CD4-positive, alpha-beta memory T cell (primary cell): ENCODE measurements around the gene PARD3B. TPM values are rescaled to one million over a fixed set of nuclear protein-coding genes. Genes with fewer than 3 reads are reported as not detected.

ENCODE experiments used
- CTCF ChIA-PET: fragments of 350-600 bp; sonication (Branson Sonifier 250); formaldehyde crosslinking; loops from one replicate; lab custom pipeline; 2021; ENCODE audit warnings: inconsistent platforms; ENCODE audit not compliant: partially characterized antibody; lab: Charles Lee
- POLR2A ChIA-PET: fragments of 350-600 bp; sonication (Branson Sonifier 250); formaldehyde crosslinking; loops from one replicate; lab custom pipeline; 2021; ENCODE audit not compliant: partially characterized antibody; lab: Charles Lee
- DNase-seq, 5 donors: peaks; one replicate each; pipeline versions ENCODE4 v3.0.0 to v3.0.0-alpha.2; 2020 to 2022; ENCODE audit warnings: mixed read lengths in 1 of 5
- H3K27ac ChIP-seq: one replicate; pipeline ENCODE4 v1.7.0; 2013; ENCODE audit warnings: low read depth, low read length
- H3K27me3 ChIP-seq: 2 replicates; pipeline ENCODE4 v1.7.0; 2013; ENCODE audit warnings: mild to moderate bottlenecking, low read length, moderate library complexity; ENCODE audit not compliant: insufficient read depth
- H3K36me3 ChIP-seq: 2 replicates; pipeline ENCODE4 v1.7.0; 2013; ENCODE audit warnings: mild to moderate bottlenecking, low read length, moderate library complexity; ENCODE audit not compliant: insufficient read depth
- H3K4me1 ChIP-seq: 2 replicates; pipeline ENCODE4 v1.7.0; 2013; ENCODE audit warnings: mild to moderate bottlenecking, low read length, moderate library complexity; ENCODE audit not compliant: insufficient read depth
- H3K4me3 ChIP-seq, 2 donors: one replicate each; pipeline ENCODE4 v1.7.0; 2013; ENCODE audit warnings: low read length in 2 of 2, mild to moderate bottlenecking in 1 of 2
- H3K9me3 ChIP-seq, 2 donors: one replicate each; pipeline ENCODE4 v1.7.0; 2013; ENCODE audit warnings: low read length in 2 of 2, control low read depth in 1 of 2; ENCODE audit not compliant: control insufficient read depth in 1 of 2
- H3K27ac Mint-ChIP-seq, 7 donors: one replicate each; pipeline ENCODE4 v1.8.0; 2020 to 2021; ENCODE audit warnings: mixed read lengths in 7 of 7, mild to moderate bottlenecking in 6 of 7, inconsistent platforms in 3 of 7, moderate library complexity in 3 of 7
- H3K27me3 Mint-ChIP-seq, 2 donors: one replicate each; pipeline ENCODE4 v1.8.0; 2020 to 2021; ENCODE audit warnings: mixed read lengths in 2 of 2
- H3K36me3 Mint-ChIP-seq, 2 donors: one replicate each; pipeline ENCODE4 v1.8.0; 2020 to 2021; ENCODE audit warnings: mixed read lengths in 2 of 2, inconsistent platforms in 1 of 2, mild to moderate bottlenecking in 1 of 2
- H3K4me1 Mint-ChIP-seq, 4 donors: one replicate each; pipeline ENCODE4 v1.8.0; 2020 to 2021; ENCODE audit warnings: mixed read lengths in 4 of 4, mild to moderate bottlenecking in 1 of 4
- H3K4me3 Mint-ChIP-seq, 8 donors: one replicate each; pipeline ENCODE4 v1.8.0; 2020 to 2021; ENCODE audit warnings: mixed read lengths in 8 of 8, mild to moderate bottlenecking in 7 of 8, moderate library complexity in 6 of 8, inconsistent platforms in 3 of 8
- H3K9me3 Mint-ChIP-seq, 8 donors: one replicate each; pipeline ENCODE4 v1.8.0; 2020 to 2021; ENCODE audit warnings: mixed read lengths in 8 of 8, mild to moderate bottlenecking in 5 of 8, inconsistent platforms in 3 of 8, moderate library complexity in 1 of 8
- intact Hi-C: fragments of 100-400 bp; cut with micrococcal nuclease; formaldehyde crosslinking; loops from one replicate; pipeline ENCODE4 v1.15.1; 2023
- polyA plus RNA-seq, 2 donors: library from polyadenylated mRNA; unstranded; fragments of 300-500 nt; fragmentation: Illumina TruSeq; gene quantifications; one replicate each; pipeline ENCODE4 v1.2.3, GENCODE V29; 2021
- total RNA-seq, 2 experiments: library from RNA; stranded (reverse); gene quantifications; one replicate each; pipeline ENCODE4 v1.2.3, GENCODE V29; 2021

The PARD3B gene
- total and polyA plus RNA-seq, 4 experiments from 2014 or later: 0.44 to 1.3 (median 1.2) TPM; not detected in 1

DNA sequence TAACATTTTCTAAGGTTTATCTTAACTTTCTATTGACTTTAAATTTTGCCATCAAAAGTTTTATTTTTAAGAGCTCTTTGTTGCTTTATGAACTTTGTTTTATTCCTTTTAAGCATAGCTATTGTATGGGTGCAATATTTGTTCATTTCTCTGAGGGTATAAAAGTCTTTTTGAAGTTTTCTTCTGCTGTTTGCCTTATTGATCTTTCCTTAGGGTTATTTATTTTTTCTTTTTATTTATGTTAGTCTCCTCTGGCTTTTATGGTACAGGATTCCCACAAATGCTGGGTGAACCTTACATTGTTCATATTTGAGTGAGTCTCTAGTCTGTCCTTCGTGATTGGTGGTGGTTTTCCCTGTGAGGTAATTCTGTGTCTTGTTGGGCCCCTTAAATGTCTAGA, 68.4 kb downstream of the PARD3B start:
- H3K9me3 Mint-ChIP-seq: peaks cover 0 to 3% (median 0%) of the 10 kb centered on the region in 8 donors
- H3K36me3 ChIP-seq: no peaks in the 10 kb centered on the region
- CTCF ChIA-PET: no interaction called here

DNA sequence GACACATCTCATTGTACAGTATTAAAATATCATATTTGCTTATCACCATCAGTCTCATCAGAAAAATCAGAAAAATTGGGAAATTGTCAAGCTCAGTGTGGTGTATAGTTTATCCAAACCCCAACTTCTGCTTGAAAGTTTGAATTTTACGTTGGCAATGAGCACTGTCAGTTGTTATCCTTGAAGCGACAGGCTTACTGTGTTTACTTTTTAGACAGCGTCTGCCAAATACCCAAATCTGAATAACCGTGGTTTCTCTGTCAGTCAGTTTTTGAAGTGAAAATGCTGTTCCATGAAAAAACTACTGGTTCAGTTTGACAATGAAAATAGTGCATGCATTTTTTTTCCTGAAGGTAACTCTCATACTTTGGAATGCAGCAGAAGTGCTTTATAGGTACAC, 70.2 kb downstream of the PARD3B start:
- Mint-ChIP-seq H3K9me3 (peaks cover 0 to 3% (median 0%) of the 10 kb centered on the region in 8 donors), H3K4me1 (peaks cover 0 to 1% (median under 1%) of the 10 kb centered on the region in 4 donors), H3K27ac (no peak overlapping the region), H3K4me3 (no peak overlapping the region), H3K27me3 (peaks cover 6% of the 10 kb centered on the region in 2 donors), H3K36me3 (no peaks in the 10 kb centered on the region)
- DNase-seq: no peak
- no peak overlapping the region for H3K4me3 ChIP-seq
- H3K4me1 ChIP-seq: no peaks in the 10 kb centered on the region
- intact Hi-C loops: no loop called here
- no peaks in the 10 kb centered on the region for H3K9me3 ChIP-seq
- ChIA-PET POLR2A (no interaction called here), CTCF (no interaction called here)
- no peaks in the 10 kb centered on the region for H3K27me3 ChIP-seq
- H3K27ac ChIP-seq: no peak overlapping the region
- H3K36me3 ChIP-seq: no peaks in the 10 kb centered on the region

More for the DNA sequence above, 68.4 kb downstream of the PARD3B start:
- DNase-seq: no peak
- H3K27me3 ChIP-seq: no peaks in the 10 kb centered on the region
- Mint-ChIP-seq H3K4me3 (no peak overlapping the region), H3K36me3 (no peaks in the 10 kb centered on the region), H3K27me3 (peaks cover 5 to 6% of the 10 kb centered on the region in 2 donors), H3K4me1 (peaks cover 0 to 1% (median 0%) of the 10 kb centered on the region in 4 donors), H3K27ac (no peak overlapping the region)
- no peak overlapping the region for H3K27ac ChIP-seq
- POLR2A ChIA-PET: no interaction called here
- intact Hi-C loops: no loop called here
- no peak overlapping the region for H3K4me3 ChIP-seq
- H3K4me1 ChIP-seq: no peaks in the 10 kb centered on the region
- no peaks in the 10 kb centered on the region for H3K9me3 ChIP-seq

DNA sequence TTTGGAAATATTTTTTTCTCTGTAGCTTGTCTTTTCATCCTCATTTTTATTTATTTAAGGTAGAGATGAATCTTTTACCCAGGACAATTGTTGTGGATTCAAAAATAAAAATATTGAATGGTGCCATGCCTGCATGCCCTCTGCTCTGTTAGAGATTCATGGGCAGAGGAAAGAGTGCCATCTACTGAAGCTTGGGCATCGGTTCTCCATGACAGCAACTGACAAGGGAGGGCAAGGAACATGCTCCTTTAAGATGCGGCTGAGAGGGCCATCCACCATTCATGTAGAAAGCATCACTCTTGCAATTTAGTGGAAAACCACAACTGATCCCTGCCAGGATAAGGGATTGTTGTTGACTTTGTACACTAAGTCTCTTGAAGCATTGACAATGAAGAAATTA, 79.9 kb downstream of the PARD3B start:
- ChIA-PET POLR2A (no interaction called here), CTCF (interaction anchor here (0.5 kb wide), 1 partner anchor 1059 kb away, joined by 3 read pairs; no protein-coding TSS in a partner anchor)
- no peaks in the 10 kb centered on the region for H3K36me3 ChIP-seq
- Mint-ChIP-seq H3K27ac (no peak overlapping the region), H3K27me3 (peaks cover 6 to 10% of the 10 kb centered on the region in 2 donors), H3K9me3 (peaks cover 0 to 4% (median 0%) of the 10 kb centered on the region in 8 donors), H3K36me3 (no peaks in the 10 kb centered on the region), H3K4me3 (no peak overlapping the region), H3K4me1 (peaks cover 0 to 3% (median 0%) of the 10 kb centered on the region in 4 donors)
- intact Hi-C loops: no loop called here
- no peak overlapping the region for H3K27ac ChIP-seq
- no peaks in the 10 kb centered on the region for H3K27me3 ChIP-seq
- H3K9me3 ChIP-seq: no peaks in the 10 kb centered on the region
- H3K4me1 ChIP-seq: no peaks in the 10 kb centered on the region
- H3K4me3 ChIP-seq: no peak overlapping the region
- DNase-seq: no peak

DNA sequence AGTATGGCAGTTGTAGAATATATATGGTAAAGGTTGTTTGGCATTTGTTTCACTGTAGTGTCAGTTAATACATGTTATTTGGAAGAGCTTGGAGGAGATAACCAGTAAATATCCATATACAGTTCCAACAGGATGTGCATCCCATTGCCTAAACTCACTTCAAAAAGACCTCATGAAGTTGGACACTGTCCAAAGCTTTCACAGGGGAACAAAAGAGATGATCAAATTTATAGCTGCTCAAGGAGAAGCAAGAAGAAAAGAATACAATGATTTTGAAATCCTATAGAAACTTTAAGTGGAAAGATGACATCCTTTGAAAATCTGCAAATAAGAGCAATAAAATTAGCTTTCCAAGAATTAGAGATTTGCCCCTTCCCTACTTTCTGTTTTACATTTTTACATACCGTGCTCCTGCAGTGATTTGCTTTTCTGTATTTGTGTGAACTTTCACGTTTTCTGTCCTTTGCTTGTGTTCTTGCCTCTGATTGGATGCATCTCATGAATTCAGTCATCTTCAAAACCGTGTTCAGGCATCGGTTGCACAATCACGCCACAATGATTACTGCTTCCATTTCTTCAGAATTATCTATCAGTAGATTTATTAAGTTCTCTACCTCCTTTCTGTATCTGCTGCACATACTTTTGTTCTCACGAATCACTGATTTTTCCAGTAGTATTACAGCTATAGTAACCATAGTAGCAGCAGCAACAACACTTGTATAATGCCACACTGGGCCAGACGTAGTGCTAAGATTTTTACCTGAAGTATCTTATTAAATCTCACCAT, 83.8 kb downstream of the PARD3B start:
- Mint-ChIP-seq H3K27me3 (peaks cover 4 to 7% of the 10 kb centered on the region in 2 donors), H3K27ac (no peak overlapping the region), H3K9me3 (peaks cover 0 to 2% (median 0%) of the 10 kb centered on the region in 8 donors), H3K4me1 (no peaks in the 10 kb centered on the region), H3K4me3 (no peak overlapping the region), H3K36me3 (no peaks in the 10 kb centered on the region)
- intact Hi-C loops: no loop called here
- H3K4me1 ChIP-seq: no peaks in the 10 kb centered on the region
- ChIA-PET POLR2A (no interaction called here), CTCF (no interaction called here)
- no peak overlapping the region for H3K4me3 ChIP-seq
- no peak overlapping the region for H3K27ac ChIP-seq
- no peaks in the 10 kb centered on the region for H3K9me3 ChIP-seq
- H3K36me3 ChIP-seq: no peaks in the 10 kb centered on the region
- no peaks in the 10 kb centered on the region for H3K27me3 ChIP-seq
- DNase-seq: no peak

DNA sequence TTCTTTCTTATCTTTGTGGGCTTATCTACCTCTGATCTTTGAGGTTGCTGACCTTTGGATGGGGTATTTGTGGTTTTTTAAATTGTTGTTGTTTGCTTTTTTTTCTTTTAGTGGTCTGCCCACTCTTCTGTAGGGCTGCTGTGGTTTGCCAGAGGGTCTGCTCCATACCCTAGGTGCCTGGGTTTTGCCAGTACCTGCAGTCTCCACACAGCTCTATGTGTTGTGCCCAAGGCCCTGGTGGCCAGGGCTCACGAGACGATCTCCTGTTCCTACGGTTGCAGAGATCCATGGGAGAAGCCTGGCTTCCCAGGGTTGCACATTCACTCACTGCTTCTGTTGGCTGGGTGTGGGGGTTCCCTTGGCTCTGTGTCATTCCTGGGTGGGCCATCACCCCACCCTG, 87.1 kb downstream of the PARD3B start:
- no peaks in the 10 kb centered on the region for H3K36me3 Mint-ChIP-seq
- intact Hi-C loops: no loop called here
- no peaks in the 10 kb centered on the region for H3K36me3 ChIP-seq
- ChIA-PET CTCF (no interaction called here), POLR2A (no interaction called here)
- peaks cover 1 to 5% of the 10 kb centered on the region in 2 donors for H3K27me3 Mint-ChIP-seq
- DNase-seq: peak in 1 of 5 donors; percentile 27
- H3K9me3 ChIP-seq: no peaks in the 10 kb centered on the region
- no peak overlapping the region for H3K27ac Mint-ChIP-seq
- no peak overlapping the region for H3K27ac ChIP-seq
- H3K27me3 ChIP-seq: no peaks in the 10 kb centered on the region
- H3K4me3 ChIP-seq: no peak overlapping the region
- H3K4me3 Mint-ChIP-seq: no peak overlapping the region
- peaks cover 0 to 2% (median 0%) of the 10 kb centered on the region in 8 donors for H3K9me3 Mint-ChIP-seq
- no peaks in the 10 kb centered on the region for H3K4me1 ChIP-seq
- no peaks in the 10 kb centered on the region for H3K4me1 Mint-ChIP-seq

DNA sequence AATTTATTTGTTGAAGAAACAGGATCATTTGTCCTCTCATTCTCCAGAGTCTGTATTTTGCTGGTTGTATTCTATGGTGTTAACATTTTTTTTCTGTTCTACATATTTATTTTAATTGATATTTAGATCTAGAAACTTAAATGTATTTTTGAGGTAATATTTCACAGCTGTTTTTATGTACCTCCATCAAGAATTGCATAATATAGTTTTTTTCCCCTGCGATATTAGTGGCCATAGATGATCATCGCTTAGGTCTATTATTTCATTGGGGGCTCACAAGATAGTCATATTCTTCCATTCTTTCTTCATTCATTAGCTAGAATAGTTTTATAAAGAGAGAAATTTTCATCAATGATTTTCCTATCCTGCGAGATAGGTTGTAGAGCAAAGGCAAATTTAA, 89.3 kb downstream of the PARD3B start:
- ChIA-PET CTCF (no interaction called here), POLR2A (no interaction called here)

DNA sequence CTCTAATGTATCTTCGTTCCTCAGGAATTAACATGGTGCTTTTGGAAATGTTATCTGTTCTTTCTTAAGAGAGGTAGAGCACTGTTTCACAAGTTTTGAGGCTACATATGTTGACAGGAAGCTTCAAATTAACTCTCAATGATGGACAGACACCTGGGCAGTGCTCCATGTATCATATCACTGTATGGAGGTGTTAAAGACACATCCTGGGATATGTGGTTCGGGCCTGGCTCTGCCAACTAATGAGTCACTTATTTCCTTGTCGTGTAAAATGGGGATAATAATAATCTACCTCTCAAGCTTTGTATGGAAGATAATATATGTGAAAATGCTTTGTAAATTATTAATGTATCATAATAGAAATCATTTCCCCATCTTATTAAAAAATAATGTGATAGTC, 90.2 kb downstream of the PARD3B start:
- H3K27ac Mint-ChIP-seq: no peak overlapping the region
- H3K4me3 ChIP-seq: no peak overlapping the region
- DNase-seq: no peak
- peaks cover 0 to 2% (median 0%) of the 10 kb centered on the region in 8 donors for H3K9me3 Mint-ChIP-seq
- no peaks in the 10 kb centered on the region for H3K36me3 Mint-ChIP-seq
- no peaks in the 10 kb centered on the region for H3K4me1 ChIP-seq
- no peaks in the 10 kb centered on the region for H3K4me1 Mint-ChIP-seq
- no peaks in the 10 kb centered on the region for H3K27me3 ChIP-seq
- no peaks in the 10 kb centered on the region for H3K9me3 ChIP-seq
- H3K27me3 Mint-ChIP-seq: peaks cover 0 to 5% of the 10 kb centered on the region in 2 donors
- H3K36me3 ChIP-seq: no peaks in the 10 kb centered on the region
- H3K4me3 Mint-ChIP-seq: no peak overlapping the region
- CTCF ChIA-PET: no interaction called here
- no peak overlapping the region for H3K27ac ChIP-seq
- POLR2A ChIA-PET: no interaction called here
- intact Hi-C loops: no loop called here

More for the DNA sequence above, 89.3 kb downstream of the PARD3B start:
- no peaks in the 10 kb centered on the region for H3K9me3 ChIP-seq
- no peak overlapping the region for H3K27ac ChIP-seq
- Mint-ChIP-seq H3K4me3 (no peak overlapping the region), H3K4me1 (no peaks in the 10 kb centered on the region), H3K36me3 (no peaks in the 10 kb centered on the region), H3K27ac (no peak overlapping the region), H3K9me3 (peaks cover 0 to 2% (median 0%) of the 10 kb centered on the region in 8 donors), H3K27me3 (peaks cover 0 to 5% of the 10 kb centered on the region in 2 donors)
- intact Hi-C loops: no loop called here
- no peaks in the 10 kb centered on the region for H3K36me3 ChIP-seq
- no peaks in the 10 kb centered on the region for H3K4me1 ChIP-seq
- H3K4me3 ChIP-seq: no peak overlapping the region
- DNase-seq: no peak
- H3K27me3 ChIP-seq: no peaks in the 10 kb centered on the region
